Neural cell (in vitro differentiated cells): ENCODE results near the gene C20orf144.

Source experiments
- EP300 ChIP-seq: fragments of 450-650 bp; conservative IDR thresholded peaks from 2 replicates; pipeline ENCODE4 v1.6.1; 2014; ENCODE audit warnings: antibody characterized with exemption, mild to moderate bottlenecking, moderate library complexity; ENCODE audit not compliant: poor library complexity, severe bottlenecking
- EZH2 ChIP-seq: fragments of 200-600, 300-800 bp; shearing (Covaris generic), sonication (generic); IDR thresholded peaks from 2 replicates; pipeline ENCODE4 v1.6.1; 2014; ENCODE audit warnings: antibody characterized with exemption, low read length, borderline replicate concordance, mild to moderate bottlenecking; ENCODE audit not compliant: insufficient read depth, poor library complexity, severe bottlenecking
- MXI1 ChIP-seq: fragments of 450-650 bp; conservative IDR thresholded peaks from 2 replicates; pipeline ENCODE4 v1.6.1; 2014; ENCODE audit warnings: antibody characterized with exemption, mild to moderate bottlenecking; ENCODE audit not compliant: poor library complexity, severe bottlenecking
- POLR2AphosphoS5 ChIP-seq: IDR thresholded peaks from 2 replicates; pipeline ENCODE4 v1.6.1; 2012
- RAD21 ChIP-seq: fragments of 450-650 bp; conservative IDR thresholded peaks from 2 replicates; pipeline ENCODE4 v1.6.1; 2014; ENCODE audit warnings: antibody characterized with exemption, mild to moderate bottlenecking, moderate library complexity
- REST ChIP-seq: IDR thresholded peaks from 2 replicates; pipeline ENCODE4 v1.6.1; 2012; ENCODE audit warnings: borderline replicate concordance
- SMC3 ChIP-seq: fragments of 450-650 bp; conservative IDR thresholded peaks from 2 replicates; pipeline ENCODE4 v1.6.1; 2014; ENCODE audit warnings: antibody characterized with exemption, mild to moderate bottlenecking, moderate library complexity; ENCODE audit not compliant: poor library complexity
- TAF1 ChIP-seq: IDR thresholded peaks from 2 replicates; pipeline ENCODE4 v1.6.1; 2012; ENCODE audit warnings: low read depth
- TF ChIP-seq, protein P1 (sequence below): fragments of 450-650 bp; IDR thresholded peaks from 2 replicates; pipeline ENCODE4 v1.5.1; 2014; ENCODE audit warnings: antibody characterized with exemption, mild to moderate bottlenecking, moderate library complexity; ENCODE audit not compliant: poor library complexity, severe bottlenecking

DNA sequence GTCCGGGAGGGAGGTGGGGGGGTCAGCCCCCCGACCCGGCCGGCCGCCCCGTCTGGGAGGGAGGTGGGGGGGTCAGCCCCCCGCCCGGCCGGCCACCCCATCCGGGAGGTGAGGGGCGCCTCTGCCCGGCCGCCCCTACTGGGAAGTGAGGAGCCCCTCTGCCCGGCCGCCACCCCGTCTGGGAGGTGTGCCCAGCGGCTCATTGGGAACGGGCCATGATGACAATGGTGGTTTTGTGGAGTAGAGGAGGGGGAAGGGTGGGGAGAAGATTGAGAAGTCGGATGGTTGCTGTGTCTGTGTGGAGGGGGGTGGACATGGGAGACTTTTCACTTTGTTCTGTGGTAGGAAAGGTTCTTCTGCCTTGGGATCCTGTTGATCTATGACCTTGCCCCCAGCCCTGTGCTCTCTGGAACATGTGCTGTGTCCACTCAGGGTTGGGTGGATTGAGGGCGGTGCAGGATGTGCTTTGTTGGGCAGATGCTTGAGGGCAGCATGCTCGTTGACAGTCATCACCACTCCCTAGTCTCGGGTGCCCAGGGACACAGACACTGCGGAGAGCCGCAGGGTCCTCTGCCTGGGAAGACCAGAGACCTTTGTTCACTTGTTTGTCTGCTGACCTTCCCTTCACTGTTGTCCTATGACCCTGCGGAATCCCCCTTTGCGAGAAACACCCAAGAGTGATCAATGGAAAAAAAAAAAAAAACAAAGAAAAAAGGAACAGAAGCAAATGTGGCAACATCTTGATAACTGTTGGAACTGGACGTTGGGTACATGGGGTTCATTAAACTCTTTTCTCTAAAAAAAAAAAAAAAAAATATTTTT is 39.7 kb downstream of the C20orf144 start:
- TF ChIP-seq MXI1 (no peak), POLR2AphosphoS5 (no peak), EZH2 (no peak), EP300 (no peak), REST (no peak), SMC3 (no peak), RAD21 (no peak), TAF1 (no peak)
- TF ChIP-seq, protein P1, sequence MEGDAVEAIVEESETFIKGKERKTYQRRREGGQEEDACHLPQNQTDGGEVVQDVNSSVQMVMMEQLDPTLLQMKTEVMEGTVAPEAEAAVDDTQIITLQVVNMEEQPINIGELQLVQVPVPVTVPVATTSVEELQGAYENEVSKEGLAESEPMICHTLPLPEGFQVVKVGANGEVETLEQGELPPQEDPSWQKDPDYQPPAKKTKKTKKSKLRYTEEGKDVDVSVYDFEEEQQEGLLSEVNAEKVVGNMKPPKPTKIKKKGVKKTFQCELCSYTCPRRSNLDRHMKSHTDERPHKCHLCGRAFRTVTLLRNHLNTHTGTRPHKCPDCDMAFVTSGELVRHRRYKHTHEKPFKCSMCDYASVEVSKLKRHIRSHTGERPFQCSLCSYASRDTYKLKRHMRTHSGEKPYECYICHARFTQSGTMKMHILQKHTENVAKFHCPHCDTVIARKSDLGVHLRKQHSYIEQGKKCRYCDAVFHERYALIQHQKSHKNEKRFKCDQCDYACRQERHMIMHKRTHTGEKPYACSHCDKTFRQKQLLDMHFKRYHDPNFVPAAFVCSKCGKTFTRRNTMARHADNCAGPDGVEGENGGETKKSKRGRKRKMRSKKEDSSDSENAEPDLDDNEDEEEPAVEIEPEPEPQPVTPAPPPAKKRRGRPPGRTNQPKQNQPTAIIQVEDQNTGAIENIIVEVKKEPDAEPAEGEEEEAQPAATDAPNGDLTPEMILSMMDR, result no peak
